GM12891 (cell line): ENCODE data around the gene ADAM17.
"Not testable (repeated sequence)": the region's sequence is repeated elsewhere in the genome, so short reads cannot be mapped to it uniquely, and the experiment has no call there.

ENCODE experiments used
- DNase-seq: peaks from one replicate; pipeline ENCODE4 v3.0.0; 2011; ENCODE audit warnings: low spot score; ENCODE audit not compliant: insufficient read length
- FAIRE-seq: peaks from 2 replicates; lab custom pipeline; 2011; peaks lifted over from hg19 to GRCh38; lab: Jason Lieb, UNC
- PAX5 ChIP-seq: IDR thresholded peaks from 2 replicates; pipeline ENCODE4 v1.6.1; 2011; ENCODE audit warnings: low read length, moderate library complexity, mild to moderate bottlenecking; ENCODE audit not compliant: insufficient read depth, severe bottlenecking
- POLR2A ChIP-seq: IDR thresholded peaks from 2 replicates; pipeline ENCODE4 v1.6.1; 2011; ENCODE audit warnings: low read depth, low read length, control low read depth
- POLR2AphosphoS5 ChIP-seq: IDR thresholded peaks from 2 replicates; pipeline ENCODE4 v1.6.1; 2011; ENCODE audit warnings: low read depth, low read length, control low read depth
- POU2F2 ChIP-seq: IDR thresholded peaks from 2 replicates; pipeline ENCODE4 v1.6.1; 2011; ENCODE audit warnings: low read depth, mild to moderate bottlenecking, control low read depth, low read length, moderate library complexity
- SPI1 ChIP-seq: IDR thresholded peaks from 2 replicates; pipeline ENCODE4 v1.6.1; 2011; ENCODE audit warnings: low read depth, low read length, control low read depth
- TAF1 ChIP-seq: IDR thresholded peaks from 2 replicates; pipeline ENCODE4 v1.6.1; 2011; ENCODE audit warnings: low read depth, low read length, control low read depth

Gene ADAM17

DNA sequence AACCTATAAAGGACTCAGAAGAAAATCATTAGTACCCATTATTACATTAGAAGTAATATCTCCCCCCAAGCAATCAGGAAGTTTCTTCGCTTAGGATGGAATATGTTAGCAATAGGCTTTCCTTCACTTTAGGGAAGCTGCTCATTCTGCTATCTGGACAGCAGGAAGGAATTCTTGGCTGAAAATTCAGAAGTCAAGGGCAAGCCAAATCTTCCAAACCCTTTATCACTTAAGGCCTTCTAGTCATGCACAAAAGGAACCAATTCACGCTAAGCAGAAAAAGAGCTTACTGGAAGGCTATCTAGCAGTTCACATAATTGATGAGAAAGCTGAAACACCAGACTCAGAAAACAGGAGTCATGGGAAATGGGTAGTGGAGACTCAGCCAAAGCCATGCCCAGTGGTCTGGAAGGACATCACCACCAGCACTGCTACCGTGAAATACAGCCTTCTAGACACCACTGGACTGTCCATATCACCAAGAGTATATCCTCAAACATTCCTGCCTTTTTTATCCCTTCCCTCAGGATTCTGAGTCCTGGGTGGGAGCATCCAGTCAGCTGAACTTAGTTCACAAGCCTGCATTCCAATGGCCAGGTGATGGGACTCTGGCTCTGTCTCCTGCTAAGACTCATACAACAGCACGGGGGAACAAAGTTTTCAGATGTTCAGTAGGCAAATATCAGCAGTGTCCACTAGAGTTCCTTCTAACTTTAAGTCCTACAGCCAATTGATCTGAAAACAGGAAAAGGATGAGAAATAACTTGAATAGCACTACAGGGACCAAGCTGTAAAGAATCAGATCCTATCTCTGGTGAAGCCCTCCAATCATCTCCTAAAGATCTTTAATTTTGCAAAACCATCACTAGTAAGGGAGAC is 14.8 kb upstream of the ADAM17 start:
- TF ChIP-seq PAX5 (no peak), POU2F2 (no peak), SPI1 (no peak), POLR2AphosphoS5 (no peak), POLR2A (no peak), TAF1 (no peak)
- DNase-seq (no peak), FAIRE-seq (no peak)

DNA sequence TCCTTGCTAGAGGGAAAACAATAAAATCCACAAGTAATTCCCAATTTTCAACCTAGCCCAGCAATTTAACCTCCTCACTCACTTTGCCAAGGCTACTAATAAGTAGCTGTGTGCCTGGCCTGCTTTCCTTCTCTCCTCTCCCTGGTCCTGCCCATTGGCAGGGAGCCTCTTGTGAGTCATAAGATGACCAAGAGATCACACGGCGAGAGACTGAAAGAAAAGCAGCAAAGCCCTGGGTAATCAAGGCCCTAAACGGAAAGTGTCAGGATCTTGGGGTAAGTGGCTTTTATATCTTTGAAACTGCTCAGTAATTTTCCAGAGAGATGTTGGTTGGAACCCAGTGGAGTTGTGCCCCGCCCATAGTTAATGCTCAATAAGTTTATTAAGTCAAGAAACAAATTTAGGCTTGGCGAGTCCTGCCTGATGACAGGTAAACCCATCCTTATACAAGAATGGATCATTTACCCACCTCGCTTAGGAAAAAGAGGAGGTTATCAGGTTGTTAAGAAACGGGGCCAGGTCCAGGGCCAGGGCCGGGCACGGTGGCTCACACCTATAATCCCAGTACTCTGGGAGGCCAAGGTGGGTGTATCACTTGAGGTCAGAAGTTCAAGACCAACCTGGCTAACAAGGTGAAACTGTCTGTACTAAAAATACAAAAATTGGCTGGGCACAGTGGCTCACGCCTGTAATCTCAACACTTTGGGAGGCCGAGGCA is 10.0 kb upstream of the ADAM17 start:
- DNase-seq (no peak), FAIRE-seq (no peak)
- TF ChIP-seq POLR2AphosphoS5 (no peak), POLR2A (no peak), POU2F2 (no peak)

DNA sequence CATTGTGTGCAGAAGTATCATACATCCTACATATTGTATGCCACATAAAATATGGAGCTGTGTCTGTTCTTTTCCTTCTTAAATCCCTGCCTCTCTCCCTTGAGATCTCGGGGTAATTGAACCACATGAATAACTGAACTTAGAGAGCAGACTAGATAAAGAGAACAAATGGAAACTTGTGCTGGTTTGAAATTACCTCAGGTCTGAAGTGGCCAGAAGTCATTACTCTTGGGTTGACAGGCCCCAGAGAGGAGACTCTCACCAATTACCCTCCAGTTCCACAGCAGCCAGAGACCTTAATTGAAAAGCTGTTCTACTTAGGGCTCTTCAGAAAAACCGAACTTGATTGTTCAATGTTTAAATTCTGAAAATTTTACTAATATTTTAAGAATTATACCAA is 5.0 kb upstream of the ADAM17 start:
- TF ChIP-seq SPI1 = no peak
- TF ChIP-seq POLR2AphosphoS5 = no peak
- no peak for TF ChIP-seq PAX5
- TF ChIP-seq POU2F2 = no peak
- TF ChIP-seq TAF1 = no peak
- TF ChIP-seq POLR2A = no peak
- no peak for FAIRE-seq
- no peak for DNase-seq

DNA sequence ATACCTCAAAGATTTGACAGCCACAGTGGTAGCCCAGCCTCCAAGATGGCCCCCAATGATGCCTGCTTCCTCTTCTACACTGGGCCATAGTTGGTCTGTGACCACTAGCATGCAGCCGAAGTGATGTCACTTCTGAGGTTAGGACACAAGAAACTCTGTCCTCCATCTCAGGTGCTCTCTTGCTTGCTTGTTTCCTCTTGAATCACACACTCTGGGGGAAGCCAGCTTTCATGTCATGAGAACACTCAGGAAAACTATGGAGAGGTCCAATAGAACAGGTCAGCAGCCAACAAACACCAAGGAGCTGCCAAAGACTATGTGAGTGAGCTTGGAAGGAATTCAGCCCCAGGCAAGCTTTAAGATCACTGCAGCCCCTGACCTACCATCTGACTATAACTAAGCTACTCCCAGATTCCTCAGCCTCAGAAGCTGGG is 3.3 kb upstream of the ADAM17 start:
- peak; percentile 55; the same call in 1 of the 2 replicates for TF ChIP-seq SPI1
- no peak for TF ChIP-seq POLR2A
- FAIRE-seq (no peak), DNase-seq (no peak)

DNA sequence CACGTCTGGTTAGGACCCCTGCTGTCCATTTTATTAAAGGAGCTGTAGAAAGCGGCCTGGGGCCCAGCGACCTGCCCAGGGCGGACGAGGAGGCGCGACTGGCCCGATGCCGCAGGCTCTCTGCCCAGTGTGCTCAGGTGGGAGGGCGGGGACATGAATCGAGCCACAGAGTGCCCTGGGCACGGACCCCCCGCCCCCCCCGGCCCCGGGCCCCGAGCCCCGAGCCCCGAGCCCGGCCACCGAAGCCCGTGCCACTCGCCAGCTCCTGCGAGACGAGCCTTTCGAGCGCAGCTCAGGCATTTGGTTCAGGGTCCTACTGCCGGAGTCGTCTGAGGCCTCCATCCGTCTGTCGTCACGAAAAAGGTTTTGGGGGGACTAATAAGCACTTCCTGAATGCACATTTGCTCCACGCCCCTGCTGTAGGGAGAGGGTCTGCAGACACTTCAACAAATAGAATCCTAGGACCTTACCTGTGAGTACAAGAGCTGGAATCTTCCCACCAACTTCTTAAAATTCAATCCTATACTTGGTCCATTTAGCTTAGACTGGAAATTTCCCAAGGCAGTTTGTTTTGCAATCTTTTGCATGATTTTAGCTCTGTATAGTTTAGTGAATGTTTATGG is 602 bp upstream of the ADAM17 start:
- FAIRE-seq = no peak
- TF ChIP-seq POU2F2 = no peak
- TF ChIP-seq PAX5 = no peak
- DNase-seq = no peak

GRCh38 chr2:9554921-9555296 is 721 bp downstream of the ADAM17 start:
- DNase-seq = no peak
- TF ChIP-seq PAX5 = no peak
- TF ChIP-seq POLR2AphosphoS5 = no peak
- no peak for TF ChIP-seq POLR2A
- TF ChIP-seq TAF1 = no peak
- TF ChIP-seq SPI1 = no peak
- no peak for TF ChIP-seq POU2F2
- no peak for FAIRE-seq

DNA sequence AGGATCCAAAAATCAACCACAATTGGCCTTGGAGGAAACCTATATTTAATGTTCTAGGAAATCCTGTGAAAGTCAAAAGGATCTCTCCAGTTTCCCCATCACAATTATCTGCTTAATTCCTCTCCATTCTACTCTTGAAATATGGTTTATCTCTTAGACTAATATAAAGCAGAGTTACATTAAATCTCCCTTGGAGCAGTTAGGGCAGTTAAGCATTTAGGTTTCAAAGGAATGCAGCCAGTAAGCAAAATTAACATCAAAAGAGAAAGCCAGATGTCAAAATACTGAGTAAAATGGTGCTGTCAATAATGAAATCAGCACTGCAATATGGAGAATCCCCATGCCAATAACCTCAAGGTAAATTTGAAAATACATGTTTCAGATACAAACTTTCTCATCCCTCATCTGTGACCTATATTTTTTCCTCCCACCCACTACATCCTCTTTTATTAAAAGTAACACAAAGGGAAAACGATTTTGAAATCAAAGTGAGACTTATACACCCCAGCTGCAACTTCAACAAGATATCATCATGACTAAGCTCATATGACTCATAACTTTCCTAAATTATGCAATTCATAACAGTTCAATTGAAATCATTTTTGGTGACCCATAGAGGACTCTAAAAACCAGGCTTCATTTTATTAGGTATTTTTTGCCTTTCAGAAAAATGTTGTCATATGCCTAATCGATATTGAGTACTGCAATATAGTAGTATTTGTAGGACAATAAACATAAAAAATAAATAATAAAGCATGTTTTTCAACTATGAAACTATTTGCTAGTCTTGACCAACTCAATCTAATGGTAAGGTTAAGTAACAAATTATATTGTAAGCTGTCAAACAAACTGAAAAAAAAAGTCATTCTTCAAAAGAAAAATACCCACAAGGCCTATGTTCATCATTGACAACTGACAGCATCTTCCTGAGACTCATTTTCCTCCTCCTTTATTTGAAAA is 3.1 kb downstream of the ADAM17 start:
- FAIRE-seq (no peak), DNase-seq (no peak)
- TF ChIP-seq SPI1 (no peak), POU2F2 (no peak), POLR2AphosphoS5 (no peak)

- peak; percentile 72 for FAIRE-seq
- peak; percentile 78 for TF ChIP-seq SPI1
- not testable (repeated sequence) for DNase-seq
These were observed 4.7 kb downstream of the ADAM17 start for GRCh38 chr2:9550859-9551391.

GRCh38 chr2:9549420-9549819 is 6.2 kb downstream of the ADAM17 start:
- TF ChIP-seq PAX5 = peak; percentile 8
- TF ChIP-seq TAF1 = no peak
- TF ChIP-seq POLR2AphosphoS5 = no peak
- TF ChIP-seq POU2F2 = no peak
- DNase-seq = no peak
- FAIRE-seq = peak; percentile 48
